WTC11 (cell line): Measurements from ENCODE around the gene SOD2. TPM values are rescaled to one million over a fixed set of nuclear protein-coding genes. Genes with fewer than 3 reads are reported as not detected.
"Not testable (repeated sequence)": the region's sequence is repeated elsewhere in the genome, so short reads cannot be mapped to it uniquely, and the experiment has no call there.

Source experiments
- ATAC-seq: fragments of 200-7000 bp; cut with Tn5 transposase; 2 replicates; pipeline ENCODE4 v1.10.0; 2021; ENCODE audit warnings: mild to moderate bottlenecking, moderate library complexity
- CTCF ChIA-PET: fragments of 300-600 bp; sonication (Branson Sonifier 250); formaldehyde crosslinking; loops from one replicate; lab custom pipeline; 2021; ENCODE audit warnings: antibody characterized with exemption; lab: Charles Lee
- POLR2A ChIA-PET: fragments of 350-600 bp; sonication (Branson Sonifier 250); formaldehyde crosslinking; loops from one replicate; lab custom pipeline; 2021; ENCODE audit warnings: antibody characterized with exemption; lab: Charles Lee
- DNase-seq: peaks from one replicate; pipeline ENCODE4 v3.0.0; 2021; ENCODE audit warnings: low spot score
- H3K27ac Mint-ChIP-seq: 2 replicates; pipeline ENCODE4 v1.8.0; 2021; ENCODE audit warnings: mixed read lengths
- H3K27me3 Mint-ChIP-seq: 2 replicates; pipeline ENCODE4 v1.8.0; 2021; ENCODE audit warnings: low read depth, mild to moderate bottlenecking, moderate library complexity, mixed read lengths
- H3K36me3 Mint-ChIP-seq: 2 replicates; pipeline ENCODE4 v1.8.0; 2021; ENCODE audit warnings: mixed read lengths
- H3K4me1 Mint-ChIP-seq: 2 replicates; pipeline ENCODE4 v1.8.0; 2022; ENCODE audit warnings: mixed read lengths
- H3K4me3 Mint-ChIP-seq: 2 replicates; pipeline ENCODE4 v1.8.0; 2021; ENCODE audit warnings: mild to moderate bottlenecking, moderate library complexity, mixed read lengths
- H3K9me3 Mint-ChIP-seq: 2 replicates; pipeline ENCODE4 v1.8.0; 2021; ENCODE audit warnings: mixed read lengths
- AFF4 ChIP-seq: sonication (generic); formaldehyde crosslinking; IDR thresholded peaks from 2 replicates; pipeline ENCODE4 v1.8.1; 2023; ENCODE audit warnings: mild to moderate bottlenecking, missing genetic modification reagents, borderline replicate concordance
- ARID4B ChIP-seq: sonication (generic); formaldehyde crosslinking; IDR thresholded peaks from 2 replicates; pipeline ENCODE4 v1.8.0; 2023; ENCODE audit warnings: missing genetic modification reagents, mild to moderate bottlenecking, borderline replicate concordance
- ERG ChIP-seq: fragments of 250-450 bp; sonication (Bioruptor Pico); IDR thresholded peaks from 2 replicates; pipeline ENCODE4 v1.8.0; 2021; ENCODE audit warnings: mild to moderate bottlenecking
- FOXJ3 ChIP-seq: sonication (generic); formaldehyde crosslinking; IDR thresholded peaks from 2 replicates; pipeline ENCODE4 v1.9.0; 2021; ENCODE audit warnings: missing genetic modification reagents, mild to moderate bottlenecking, borderline replicate concordance
- FOXP1 ChIP-seq: sonication (generic); formaldehyde crosslinking; IDR thresholded peaks from 2 replicates; pipeline ENCODE4 v1.8.0; 2022; ENCODE audit warnings: missing genetic modification reagents, mild to moderate bottlenecking, moderate library complexity, borderline replicate concordance
- HMGXB4 ChIP-seq: sonication (generic); formaldehyde crosslinking; IDR thresholded peaks from 2 replicates; pipeline ENCODE4 v1.8.1; 2023; ENCODE audit warnings: mild to moderate bottlenecking, moderate library complexity, missing genetic modification reagents
- IRF1 ChIP-seq: sonication (generic); formaldehyde crosslinking; IDR thresholded peaks from 2 replicates; pipeline ENCODE4 v1.8.0; 2023; ENCODE audit warnings: missing genetic modification reagents
- JUN ChIP-seq: sonication (generic); formaldehyde crosslinking; IDR thresholded peaks from 2 replicates; pipeline ENCODE4 v1.8.0; 2023; ENCODE audit warnings: mild to moderate bottlenecking, missing genetic modification reagents
- SMAD4 ChIP-seq: sonication (generic); formaldehyde crosslinking; IDR thresholded peaks from 2 replicates; pipeline ENCODE4 v1.8.0; 2022; ENCODE audit warnings: mild to moderate bottlenecking, missing genetic modification reagents
- STAT6 ChIP-seq: sonication (generic); formaldehyde crosslinking; conservative IDR thresholded peaks from 2 replicates; pipeline ENCODE4 v1.8.1; 2023; ENCODE audit warnings: mild to moderate bottlenecking, low read depth, missing genetic modification reagents, moderate library complexity
- TCF7 ChIP-seq: sonication (generic); formaldehyde crosslinking; IDR thresholded peaks from 2 replicates; pipeline ENCODE4 v1.8.0; 2022; ENCODE audit warnings: mild to moderate bottlenecking, low read depth, missing genetic modification reagents, moderate library complexity
- ZNF121 ChIP-seq: sonication (generic); formaldehyde crosslinking; IDR thresholded peaks from 2 replicates; pipeline ENCODE4 v1.8.0; 2023; ENCODE audit warnings: missing genetic modification reagents
- ZNF396 ChIP-seq: fragments of 250-450 bp; sonication (Bioruptor Pico); IDR thresholded peaks from 2 replicates; pipeline ENCODE4 v1.8.0; 2021; ENCODE audit warnings: mild to moderate bottlenecking, moderate library complexity, borderline replicate concordance
- ZNF425 ChIP-seq: fragments of 250-450 bp; sonication (Bioruptor Pico); conservative IDR thresholded peaks from 2 replicates; pipeline ENCODE4 v1.9.0; 2021; ENCODE audit warnings: mild to moderate bottlenecking
- ZNF671 ChIP-seq: fragments of 250-450 bp; sonication (Bioruptor Pico); IDR thresholded peaks from 2 replicates; pipeline ENCODE4 v1.8.0; 2021; ENCODE audit warnings: mild to moderate bottlenecking
- total RNA-seq: library from RNA; stranded (reverse); gene quantifications from 3 replicates; pipeline ENCODE4 v1.2.3, GENCODE V29; 2021

Gene SOD2
- total RNA-seq, 1 experiment from 2014 or later, result 82.6 TPM

GRCh38 chr6:159725208-159725607, 32.2 kb upstream of the SOD2 start:
- ChIA-PET CTCF (interaction anchor here (0.6 kb wide), 1 partner anchor 94 kb away, joined by 7 read pairs; no protein-coding TSS in a partner anchor), POLR2A (interaction anchor here (2.5 kb wide), 1 partner anchor 65 kb away, joined by 32 read pairs; the partner anchor contains the start of genes MRPL18 and TCP1)
- not testable (repeated sequence) for DNase-seq, H3K27me3 Mint-ChIP-seq, H3K27ac Mint-ChIP-seq, H3K9me3 Mint-ChIP-seq, ATAC-seq
- Mint-ChIP-seq H3K4me3 (peak overlapping the region; percentile 47), H3K36me3 (peaks cover 11% of the 10 kb centered on the region), H3K4me1 (peaks cover 23% of the 10 kb centered on the region)
- TF ChIP-seq ZNF121, result 0 out of 2 replicates have a peak, but pooled peaks have one; percentile 21

- Mint-ChIP-seq H3K27ac (no peak overlapping the region), H3K4me3 (peak overlapping the region; percentile 47), H3K27me3 (no peaks in the 10 kb centered on the region), H3K36me3 (peaks cover 11% of the 10 kb centered on the region), H3K9me3 (no peaks in the 10 kb centered on the region; the same call in 1 of the 2 replicates), H3K4me1 (peaks cover 21% of the 10 kb centered on the region)
- DNase-seq (no peak), ATAC-seq (no peak)
- TF ChIP-seq FOXJ3 (CRISPR knock-in tag) (no peak), HMGXB4 (CRISPR knock-in tag) (no peak), SMAD4 (CRISPR knock-in tag) (no peak), ERG (CRISPR knock-in tag) (no peak), STAT6 (CRISPR knock-in tag) (no peak), JUN (CRISPR knock-in tag) (no peak), FOXP1 (no peak), IRF1 (CRISPR knock-in tag) (no peak), ZNF671 (CRISPR knock-in tag) (no peak), ZNF425 (no peak), TCF7 (CRISPR knock-in tag) (no peak), AFF4 (no peak), ARID4B (no peak), ZNF396 (CRISPR knock-in tag) (no peak)
- CTCF ChIA-PET, result interaction anchor here (0.7 kb wide), 1 partner anchor 260 kb away, joined by 5 read pairs; no protein-coding TSS in a partner anchor
- POLR2A ChIA-PET, result no interaction called here
Measured at GRCh38 chr6:159724778-159725177, 31.7 kb upstream of the SOD2 start.
